ENCODE results near the gene DAAM1. TPM values are rescaled to one million over a fixed set of nuclear protein-coding genes. Genes with fewer than 3 reads are reported as not detected.

The DAAM1 gene
- total RNA-seq, 4 donors from 2014 or later, result 40.0 to 86.7 (median 57.6) TPM

GRCh38 chr14:59294662-59294992 lies 106.2 kb downstream of the DAAM1 start:
- no peak for DNase-seq (ENCODE audit: low spot score in 2 of 2)
- peaks cover 0 to 59% (median 13%) of the 10 kb centered on the region in 4 donors for H3K4me1 ChIP-seq
- H3K9me3 ChIP-seq, result no peaks in the 10 kb centered on the region
- TF ChIP-seq EP300 (IDR thresholded peaks at IDR 0.05), result no peak
- no peak for TF ChIP-seq POLR2A (IDR thresholded peaks at IDR 0.05)
- TF ChIP-seq CTCF (IDR thresholded peaks at IDR 0.05), result no peak
- H3K4me3 ChIP-seq, result no peak overlapping the region
- WGBS, 2 donors, result 21 to 29% methylated on average over 1 of the region's 1 CpG
- peaks cover 0 to 16% (median 0%) of the 10 kb centered on the region in 3 donors for H3K36me3 ChIP-seq
- H3K27me3 ChIP-seq, result no peaks in the 10 kb centered on the region
- H3K27ac ChIP-seq, result peak overlapping the region in 2 of 4 donors; percentile 12 to 70

- TF ChIP-seq POLR2A (IDR thresholded peaks at IDR 0.05) (no peak), CTCF (IDR thresholded peaks at IDR 0.05) (no peak), EP300 (IDR thresholded peaks at IDR 0.05) (no peak)
- no peaks in the 10 kb centered on the region for H3K9me3 ChIP-seq
- H3K4me1 ChIP-seq, result peaks cover 0 to 59% (median 13%) of the 10 kb centered on the region in 4 donors
- H3K27ac ChIP-seq, result no peak overlapping the region
- H3K4me3 ChIP-seq, result no peak overlapping the region
- no peaks in the 10 kb centered on the region for H3K27me3 ChIP-seq
- no peak for DNase-seq (ENCODE audit: low spot score in 2 of 2)
- peaks cover 0 to 14% (median 0%) of the 10 kb centered on the region in 3 donors for H3K36me3 ChIP-seq
Observed at GRCh38 chr14:59295951-59296350, 107.5 kb downstream of the DAAM1 start.

- no peaks in the 10 kb centered on the region for H3K27me3 ChIP-seq
- H3K4me3 ChIP-seq, result no peak overlapping the region
- DNase-seq (ENCODE audit: low spot score in 2 of 2), result no peak
- H3K36me3 ChIP-seq, result peaks cover 0 to 8% (median 0%) of the 10 kb centered on the region in 3 donors
- WGBS, 2 donors, result 41 to 48% methylated on average over 2 of the region's 2 CpGs
- TF ChIP-seq POLR2A (IDR thresholded peaks at IDR 0.05) (no peak), CTCF (IDR thresholded peaks at IDR 0.05) (no peak)
- peak overlapping the region in 1 of 4 donors; percentile 5 for H3K27ac ChIP-seq
- no peaks in the 10 kb centered on the region for H3K9me3 ChIP-seq
- H3K4me1 ChIP-seq, result peaks cover 0 to 59% (median 13%) of the 10 kb centered on the region in 4 donors
Observed at GRCh38 chr14:59296508-59296907, 108.0 kb downstream of the DAAM1 start.

GRCh38 chr14:59297071-59297776 lies 108.8 kb downstream of the DAAM1 start:
- Histone ChIP-seq H3K4me1 (peaks cover 0 to 55% (median 13%) of the 10 kb centered on the region in 4 donors), H3K27ac (peak overlapping the region in 1 of 4 donors; percentile 5)

More at GRCh38 chr14:59297071-59297776, 108.8 kb downstream of the DAAM1 start:
- Histone ChIP-seq H3K9me3 (no peaks in the 10 kb centered on the region), H3K27me3 (no peaks in the 10 kb centered on the region), H3K36me3 (peaks cover 0 to 1% (median 0%) of the 10 kb centered on the region in 3 donors), H3K4me3 (no peak overlapping the region)
- WGBS, 2 donors, result 78 to 81% methylated on average over 5 of the region's 5 CpGs
- TF ChIP-seq POLR2A (IDR thresholded peaks at IDR 0.05), result no peak
- TF ChIP-seq EP300 (IDR thresholded peaks at IDR 0.05), result no peak
- TF ChIP-seq CTCF (IDR thresholded peaks at IDR 0.05), result no peak
- no peak for DNase-seq (ENCODE audit: low spot score in 2 of 2)
